Measurements from ENCODE around the gene FST. TPM values are rescaled to one million over a fixed set of nuclear protein-coding genes. Genes with fewer than 3 reads are reported as not detected.
A peak's percentile ranks its signal among the peaks of the same experiment; 100 is the strongest.

FST gene
- total and polyA plus RNA-seq, 2 of the 13 experiments (the other 11 are each of a cell fraction or from before 2014, with no cell fraction given) = 38.6 to 136 TPM

DNA sequence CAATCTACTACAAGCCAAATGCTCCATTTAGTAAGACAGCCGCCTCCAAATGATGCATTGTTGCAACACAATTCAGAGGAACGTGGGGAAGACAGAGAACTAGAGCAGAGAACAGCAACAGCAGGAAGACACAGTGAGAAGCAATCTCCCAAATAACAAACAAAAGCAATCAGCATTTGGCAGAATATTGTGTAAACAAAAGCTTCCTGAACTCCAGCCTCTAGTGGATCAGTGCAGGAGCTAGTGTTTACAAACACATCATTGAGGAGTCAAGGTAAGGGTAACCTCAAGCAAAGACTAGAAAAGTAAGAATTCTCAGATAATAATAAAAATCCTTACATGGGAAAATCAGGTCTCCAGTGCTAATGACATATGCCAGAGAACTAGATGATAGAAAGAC lies 20.6 kb downstream of the FST start:
- H3K27me3 ChIP-seq (ENCODE audit: control insufficient read depth in 1 of 2, insufficient read depth in 2 of 2, low read length in 2 of 2) = no peaks in the 10 kb centered on the region
- no peak for FAIRE-seq
- 4% methylated on average over 2 of the region's 2 CpGs for WGBS (ENCODE audit: low lambda C conversion rate)
- no peak for TF ChIP-seq ZNF614 (CRISPR knock-in tag; IDR thresholded peaks at IDR 0.05; ENCODE audit: borderline replicate concordance)
- TF ChIP-seq KAT8 (CRISPR knock-in tag; IDR thresholded peaks at IDR 0.05) = no peak
- TF ChIP-seq GATAD2A (CRISPR knock-in tag; IDR thresholded peaks at IDR 0.05) = peak; percentile 18; the same call in 1 of the 2 replicates
- TF ChIP-seq SCMH1 (CRISPR knock-in tag; IDR thresholded peaks at IDR 0.05; ENCODE audit: borderline replicate concordance) = no peak
- TF ChIP-seq NKX3-1 (CRISPR knock-in tag; IDR thresholded peaks at IDR 0.05) = no peak
- TF ChIP-seq ZNF121 (CRISPR knock-in tag; IDR thresholded peaks at IDR 0.05) = no peak
- TF ChIP-seq CEBPB (IDR thresholded peaks at IDR 0.05; ENCODE audit: borderline replicate concordance, low read depth, low read length) = peak; percentile 30; the same call in 1 of the 2 replicates
- TF ChIP-seq SOX6 (IDR thresholded peaks at IDR 0.05) = no peak
- peak; percentile 33; the same call in 1 of the 2 replicates for TF ChIP-seq SOX6 (CRISPR knock-in tag; IDR thresholded peaks at IDR 0.05)
- TF ChIP-seq, protein P1, sequence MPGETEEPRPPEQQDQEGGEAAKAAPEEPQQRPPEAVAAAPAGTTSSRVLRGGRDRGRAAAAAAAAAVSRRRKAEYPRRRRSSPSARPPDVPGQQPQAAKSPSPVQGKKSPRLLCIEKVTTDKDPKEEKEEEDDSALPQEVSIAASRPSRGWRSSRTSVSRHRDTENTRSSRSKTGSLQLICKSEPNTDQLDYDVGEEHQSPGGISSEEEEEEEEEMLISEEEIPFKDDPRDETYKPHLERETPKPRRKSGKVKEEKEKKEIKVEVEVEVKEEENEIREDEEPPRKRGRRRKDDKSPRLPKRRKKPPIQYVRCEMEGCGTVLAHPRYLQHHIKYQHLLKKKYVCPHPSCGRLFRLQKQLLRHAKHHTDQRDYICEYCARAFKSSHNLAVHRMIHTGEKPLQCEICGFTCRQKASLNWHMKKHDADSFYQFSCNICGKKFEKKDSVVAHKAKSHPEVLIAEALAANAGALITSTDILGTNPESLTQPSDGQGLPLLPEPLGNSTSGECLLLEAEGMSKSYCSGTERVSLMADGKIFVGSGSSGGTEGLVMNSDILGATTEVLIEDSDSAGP (CRISPR knock-in tag; IDR thresholded peaks at IDR 0.05; ENCODE audit: borderline replicate concordance) = no peak
- TF ChIP-seq, protein P2, sequence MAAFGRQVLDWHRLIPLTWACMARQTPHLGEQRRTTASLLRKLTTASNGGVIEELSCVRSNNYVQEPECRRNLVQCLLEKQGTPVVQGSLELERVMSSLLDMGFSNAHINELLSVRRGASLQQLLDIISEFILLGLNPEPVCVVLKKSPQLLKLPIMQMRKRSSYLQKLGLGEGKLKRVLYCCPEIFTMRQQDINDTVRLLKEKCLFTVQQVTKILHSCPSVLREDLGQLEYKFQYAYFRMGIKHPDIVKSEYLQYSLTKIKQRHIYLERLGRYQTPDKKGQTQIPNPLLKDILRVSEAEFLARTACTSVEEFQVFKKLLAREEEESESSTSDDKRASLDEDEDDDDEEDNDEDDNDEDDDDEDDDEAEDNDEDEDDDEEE (CRISPR knock-in tag; IDR thresholded peaks at IDR 0.05) = no peak
- TF ChIP-seq ZNF484 (CRISPR knock-in tag; IDR thresholded peaks at IDR 0.05; ENCODE audit: borderline replicate concordance, low read depth) = no peak
- TF ChIP-seq ZNF597 (CRISPR knock-in tag; IDR thresholded peaks at IDR 0.05) = no peak
- no peak for TF ChIP-seq KDM6A (CRISPR knock-in tag; IDR thresholded peaks at IDR 0.05; ENCODE audit: low read depth)
- no peak for TF ChIP-seq SOX13 (IDR thresholded peaks at IDR 0.05)
- TF ChIP-seq SOX13 (CRISPR knock-in tag; conservative IDR thresholded peaks at IDR 0.05 in 1 of 2, IDR thresholded peaks at IDR 0.05 in 1 of 2) = peak in 1 of 2 experiments; percentile 37; a peak in 1 of 4 replicates
- TF ChIP-seq MTA1 (CRISPR knock-in tag; IDR thresholded peaks at IDR 0.05; ENCODE audit: borderline replicate concordance) = no peak
- no peak for TF ChIP-seq ZNF33B (CRISPR knock-in tag; IDR thresholded peaks at IDR 0.05)
- no peak for TF ChIP-seq KLF6 (CRISPR knock-in tag; IDR thresholded peaks at IDR 0.05)
- no peak for TF ChIP-seq ZNF24 (IDR thresholded peaks at IDR 0.05)
- TF ChIP-seq MEIS1 (CRISPR knock-in tag; IDR thresholded peaks at IDR 0.05; ENCODE audit: borderline replicate concordance) = no peak
- TF ChIP-seq SOX5 (CRISPR knock-in tag; IDR thresholded peaks at IDR 0.05; ENCODE audit: borderline replicate concordance) = peak; percentile 39; the same call in 1 of the 2 replicates
- TF ChIP-seq NFYC (CRISPR knock-in tag; IDR thresholded peaks at IDR 0.05) = no peak

More for the DNA sequence above, 20.6 kb downstream of the FST start:
- no peaks in the 10 kb centered on the region for H3K36me3 ChIP-seq (replicated peaks in 1 of 2; ENCODE audit: control insufficient read depth in 1 of 2, insufficient read depth in 2 of 2, low read length in 2 of 2)
- H3K27ac ChIP-seq (ENCODE audit: extremely low read length, insufficient read depth, low read length) = no peak overlapping the region
- no peak overlapping the region for H2AFZ ChIP-seq (ENCODE audit: low read length)
- ChIA-PET CTCF (ENCODE audit: low intra/inter-chr PET ratio, low total read pairs) (no interaction called here), POLR2A (no interaction called here)
- peak; percentile 54; the same call in 1 of the 3 replicates for ATAC-seq
- in situ Hi-C loops (cut with HindIII; ENCODE audit: extremely low pct_ligation_motif_present, low pct_unique_long_range_greater_than_20kb) = no loop called here
- H4K20me1 ChIP-seq (ENCODE audit: insufficient read depth, low read length) = no peaks in the 10 kb centered on the region
- peaks cover 10% of the 10 kb centered on the region for H3K4me1 ChIP-seq (ENCODE audit: insufficient read depth, low read length)
- intact Hi-C loops (cut with micrococcal nuclease; ENCODE audit: unreplicated experiment) = no loop called here
- no peak for DNase-seq (ENCODE audit: low spot score)
- H3K4me2 ChIP-seq (ENCODE audit: low read depth, low read length) = peak overlapping the region; percentile 21; the same call in 1 of the 2 replicates
- no peaks in the 10 kb centered on the region for H3K79me2 ChIP-seq (ENCODE audit: insufficient read depth, low read length)
- H3K9me3 ChIP-seq (ENCODE audit: low read length) = no peaks in the 10 kb centered on the region
- H3K4me3 ChIP-seq (replicated peaks in 1 of 3; ENCODE audit: insufficient read depth in 1 of 3, low read depth in 2 of 3, low read length in 3 of 3) = no peak overlapping the region
- H3K9ac ChIP-seq (ENCODE audit: insufficient read depth, low read depth, low read length) = no peak overlapping the region
- BruUV-seq (replicated peaks) = no TSS peak

Measured in HepG2 (cell line).